GDM1 (cell line): ENCODE data around the gene BICDL1.
"Not testable (repeated sequence)": the region's sequence is repeated elsewhere in the genome, so short reads cannot be mapped to it uniquely, and the experiment has no call there.

Source experiments
- DNase-seq: peaks from one replicate; lab custom pipeline; 2025; lab: John Stamatoyannopoulos, UW

The BICDL1 gene

GRCh38 chr12:120006258-120006975 lies 17.4 kb downstream of the BICDL1 start:
- DNase-seq = no peak

- DNase-seq = peak; percentile 7
These were observed 18.2 kb downstream of the BICDL1 start for GRCh38 chr12:120007272-120007671.

GRCh38 chr12:120010661-120011230 lies 21.7 kb downstream of the BICDL1 start:
- no peak for DNase-seq

- DNase-seq = no peak
These were observed 23.1 kb downstream of the BICDL1 start for GRCh38 chr12:120012067-120012621.

- DNase-seq = no peak
These were observed 24.8 kb downstream of the BICDL1 start for GRCh38 chr12:120013659-120014380.

GRCh38 chr12:120014381-120014735 lies 25.3 kb downstream of the BICDL1 start:
- DNase-seq = not testable (repeated sequence)

- DNase-seq = no peak
These were observed 26.3 kb downstream of the BICDL1 start for GRCh38 chr12:120015313-120015712.

GRCh38 chr12:120016199-120016598 lies 27.2 kb downstream of the BICDL1 start:
- not testable (repeated sequence) for DNase-seq

GRCh38 chr12:120019197-120019596 lies 30.2 kb downstream of the BICDL1 start:
- no peak for DNase-seq

- DNase-seq = no peak
These were observed 30.9 kb downstream of the BICDL1 start for GRCh38 chr12:120019938-120020337.

GRCh38 chr12:120024193-120024592 lies 35.2 kb downstream of the BICDL1 start:
- DNase-seq = no peak

- no peak for DNase-seq
These were observed 36.6 kb downstream of the BICDL1 start for GRCh38 chr12:120025640-120026039.

GRCh38 chr12:120032242-120032641 lies 43.2 kb downstream of the BICDL1 start:
- no peak for DNase-seq

GRCh38 chr12:120037851-120038250 lies 48.8 kb downstream of the BICDL1 start:
- no peak for DNase-seq

GRCh38 chr12:120039711-120040110 lies 50.7 kb downstream of the BICDL1 start:
- DNase-seq = no peak

GRCh38 chr12:120041386-120042231 lies 52.6 kb downstream of the BICDL1 start:
- no peak for DNase-seq

- DNase-seq = not testable (repeated sequence)
These were observed 56.3 kb downstream of the BICDL1 start for GRCh38 chr12:120045367-120045766.

- no peak for DNase-seq
These were observed 58.0 kb downstream of the BICDL1 start for GRCh38 chr12:120047072-120047471.

GRCh38 chr12:120048263-120048662 lies 59.2 kb downstream of the BICDL1 start:
- DNase-seq = no peak

GRCh38 chr12:120049426-120049825 lies 60.4 kb downstream of the BICDL1 start:
- no peak for DNase-seq

GRCh38 chr12:120051535-120051934 lies 62.5 kb downstream of the BICDL1 start:
- no peak for DNase-seq

- no peak for DNase-seq
These were observed 65.3 kb downstream of the BICDL1 start for GRCh38 chr12:120054293-120054692.
